Measurements from ENCODE around the gene ARHGAP31. TPM values are rescaled to one million over a fixed set of nuclear protein-coding genes. Genes with fewer than 3 reads are reported as not detected.

The ARHGAP31 gene
- total and polyA plus RNA-seq, 2 of the 8 experiments (the other 6 are each of a cell fraction or from before 2014, with no cell fraction given) = 1.1 to 7.6 TPM

DNA sequence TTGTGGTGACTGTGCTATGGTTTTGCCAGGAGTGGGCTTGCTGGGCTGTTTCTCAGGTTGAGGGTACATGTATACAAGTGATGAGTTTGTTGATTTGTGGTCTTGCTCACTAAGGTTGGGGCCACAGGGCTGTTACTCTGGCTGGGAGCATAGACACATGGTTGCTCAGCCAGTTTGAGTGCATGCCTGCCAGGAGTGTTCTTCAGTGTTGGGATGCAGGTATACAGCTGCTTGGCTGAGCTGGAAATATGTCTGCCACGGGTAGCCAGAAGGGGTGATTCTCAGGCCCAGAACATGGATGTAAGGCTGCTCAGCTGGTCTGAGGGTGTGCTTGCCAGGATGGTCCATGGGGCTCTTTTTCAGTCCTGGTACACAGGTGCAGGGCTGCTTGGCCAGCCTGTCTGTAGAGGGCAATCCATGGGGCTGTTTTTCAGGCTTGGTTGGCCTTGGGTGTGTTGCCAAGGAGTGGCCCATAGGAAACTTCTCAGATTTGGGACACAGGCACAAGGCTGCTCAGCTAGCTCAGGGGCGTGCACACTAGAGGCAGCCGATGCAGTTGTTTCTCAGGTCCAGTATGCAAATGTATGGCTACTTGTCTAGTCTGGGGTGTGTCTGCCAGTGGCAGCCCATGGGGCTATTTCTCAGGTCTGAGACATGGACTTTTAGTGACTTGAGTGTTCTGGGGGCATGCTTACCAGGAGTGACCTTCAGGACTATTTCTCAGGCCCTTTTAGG lies 5.3 kb upstream of the ARHGAP31 start (continued):
- no peak for TF ChIP-seq BCL11A (IDR thresholded peaks at IDR 0.05; ENCODE audit: low read depth in 2 of 2, low read length in 2 of 2)
- TF ChIP-seq SP4 (IDR thresholded peaks at IDR 0.05; ENCODE audit: low read length) = no peak

Data from H1 (cell line).